DOHH2 (cell line): ENCODE data around the gene CHSY1.

Source experiments
- H3F3A ChIP-seq: fragments of 200-600 bp; sonication (generic), shearing (Covaris generic); 2 replicates; pipeline ENCODE4 v1.6.0; 2016; ENCODE audit warnings: antibody characterized with exemption, mild to moderate bottlenecking; ENCODE audit not compliant: control insufficient read depth, insufficient read depth
- H3K27ac ChIP-seq: fragments of 200-600 bp; sonication (generic); 2 replicates; pipeline ENCODE4 v1.5.1; 2014; ENCODE audit warnings: low read depth, mild to moderate bottlenecking, low read length, moderate library complexity
- H3K27me3 ChIP-seq: fragments of 200-600 bp; sonication (generic); 2 replicates; pipeline ENCODE4 v1.6.1; 2014; ENCODE audit warnings: mild to moderate bottlenecking, low read length, mixed read lengths; ENCODE audit not compliant: control insufficient read depth
- H3K36me3 ChIP-seq: fragments of 200-600 bp; sonication (generic); 2 replicates; pipeline ENCODE4 v1.6.1; 2014; ENCODE audit warnings: mild to moderate bottlenecking, low read length, moderate library complexity, mixed read lengths; ENCODE audit not compliant: control insufficient read depth
- H3K4me1 ChIP-seq: fragments of 200-600 bp; sonication (generic); 2 replicates; pipeline ENCODE4 v1.6.1; 2014; ENCODE audit warnings: mild to moderate bottlenecking, low read length, mixed read lengths; ENCODE audit not compliant: control insufficient read depth
- H3K4me2 ChIP-seq: fragments of 200-600 bp; sonication (generic); 2 replicates; pipeline ENCODE4 v1.6.0; 2014; ENCODE audit warnings: mild to moderate bottlenecking, low read length, moderate library complexity
- H3K4me3 ChIP-seq: fragments of 200-600 bp; sonication (generic); 2 replicates; pipeline ENCODE4 v1.5.1; 2014; ENCODE audit warnings: mild to moderate bottlenecking, low read length, mixed read lengths
- H3K79me2 ChIP-seq: fragments of 200-600 bp; sonication (generic); 2 replicates; pipeline ENCODE4 v1.6.1; 2014; ENCODE audit warnings: mild to moderate bottlenecking, low read length, mixed read lengths; ENCODE audit not compliant: control insufficient read depth
- H3K9me2 ChIP-seq: fragments of 200-600 bp; sonication (generic); replicated peaks from 2 replicates; pipeline ENCODE4 v1.6.1; 2014; ENCODE audit warnings: mild to moderate bottlenecking, low read length, mixed read lengths; ENCODE audit not compliant: control insufficient read depth
- H3K9me3 ChIP-seq: fragments of 200-600 bp; sonication (generic); 2 replicates; pipeline ENCODE4 v1.6.1; 2014; ENCODE audit warnings: antibody characterized with exemption, low read length, mixed read lengths; ENCODE audit not compliant: control insufficient read depth, insufficient read depth
- H4K20me1 ChIP-seq: fragments of 200-600 bp; sonication (generic); 2 replicates; pipeline ENCODE4 v1.6.0; 2014; ENCODE audit warnings: low read depth, mild to moderate bottlenecking, antibody characterized with exemption, low read length, moderate library complexity; ENCODE audit not compliant: control insufficient read depth, insufficient read depth
- EZH2phosphoT487 ChIP-seq: fragments of 200-600 bp; sonication (generic); IDR thresholded peaks from 2 replicates; pipeline ENCODE4 v1.6.1; 2017; ENCODE audit warnings: borderline replicate concordance, mild to moderate bottlenecking, antibody characterized with exemption, low read length, moderate library complexity, mixed read lengths
- TF ChIP-seq, protein P1 (sequence below): fragments of 200-600 bp; sonication (generic); IDR thresholded peaks from one replicate; pipeline ENCODE4 v1.5.1; 2014; ENCODE audit warnings: antibody characterized with exemption, mild to moderate bottlenecking, low read depth, low read length; ENCODE audit not compliant: poor library complexity, severe bottlenecking

Gene CHSY1

GRCh38 chr15:101251830-101252820 is at the start of gene CHSY1:
TSS of gene CHSY1 (minus strand) at chr15:101252048. CDS start at chr15:101251456, 592 bp downstream.
- H3K27me3 ChIP-seq: peaks cover 12% of the 10 kb centered on the region; the same call in 1 of the 2 replicates
- H3F3A ChIP-seq: no peaks in the 10 kb centered on the region; the same call in 1 of the 2 replicates
- H3K4me2 ChIP-seq: peak within 1 kb of the TSS; percentile 94
- H3K4me1 ChIP-seq: peaks cover 33% of the 10 kb centered on the region
- H3K9me2 ChIP-seq: no peaks in the 10 kb centered on the region
- 0 out of 2 replicates have a peak, but pooled peaks cover 7% of the 10 kb centered on the region for H3K36me3 ChIP-seq
- no peak within 1 kb of the TSS for H3K27ac ChIP-seq
- peaks cover 12% of the 10 kb centered on the region; the same call in 1 of the 2 replicates for H4K20me1 ChIP-seq
- no peaks in the 10 kb centered on the region for H3K9me3 ChIP-seq
- peaks cover 35% of the 10 kb centered on the region for H3K79me2 ChIP-seq
- peak within 1 kb of the TSS; percentile 85 for H3K4me3 ChIP-seq
- no peak for TF ChIP-seq EZH2phosphoT487
- TF ChIP-seq, protein P1, sequence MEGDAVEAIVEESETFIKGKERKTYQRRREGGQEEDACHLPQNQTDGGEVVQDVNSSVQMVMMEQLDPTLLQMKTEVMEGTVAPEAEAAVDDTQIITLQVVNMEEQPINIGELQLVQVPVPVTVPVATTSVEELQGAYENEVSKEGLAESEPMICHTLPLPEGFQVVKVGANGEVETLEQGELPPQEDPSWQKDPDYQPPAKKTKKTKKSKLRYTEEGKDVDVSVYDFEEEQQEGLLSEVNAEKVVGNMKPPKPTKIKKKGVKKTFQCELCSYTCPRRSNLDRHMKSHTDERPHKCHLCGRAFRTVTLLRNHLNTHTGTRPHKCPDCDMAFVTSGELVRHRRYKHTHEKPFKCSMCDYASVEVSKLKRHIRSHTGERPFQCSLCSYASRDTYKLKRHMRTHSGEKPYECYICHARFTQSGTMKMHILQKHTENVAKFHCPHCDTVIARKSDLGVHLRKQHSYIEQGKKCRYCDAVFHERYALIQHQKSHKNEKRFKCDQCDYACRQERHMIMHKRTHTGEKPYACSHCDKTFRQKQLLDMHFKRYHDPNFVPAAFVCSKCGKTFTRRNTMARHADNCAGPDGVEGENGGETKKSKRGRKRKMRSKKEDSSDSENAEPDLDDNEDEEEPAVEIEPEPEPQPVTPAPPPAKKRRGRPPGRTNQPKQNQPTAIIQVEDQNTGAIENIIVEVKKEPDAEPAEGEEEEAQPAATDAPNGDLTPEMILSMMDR: peak; percentile 17

DNA sequence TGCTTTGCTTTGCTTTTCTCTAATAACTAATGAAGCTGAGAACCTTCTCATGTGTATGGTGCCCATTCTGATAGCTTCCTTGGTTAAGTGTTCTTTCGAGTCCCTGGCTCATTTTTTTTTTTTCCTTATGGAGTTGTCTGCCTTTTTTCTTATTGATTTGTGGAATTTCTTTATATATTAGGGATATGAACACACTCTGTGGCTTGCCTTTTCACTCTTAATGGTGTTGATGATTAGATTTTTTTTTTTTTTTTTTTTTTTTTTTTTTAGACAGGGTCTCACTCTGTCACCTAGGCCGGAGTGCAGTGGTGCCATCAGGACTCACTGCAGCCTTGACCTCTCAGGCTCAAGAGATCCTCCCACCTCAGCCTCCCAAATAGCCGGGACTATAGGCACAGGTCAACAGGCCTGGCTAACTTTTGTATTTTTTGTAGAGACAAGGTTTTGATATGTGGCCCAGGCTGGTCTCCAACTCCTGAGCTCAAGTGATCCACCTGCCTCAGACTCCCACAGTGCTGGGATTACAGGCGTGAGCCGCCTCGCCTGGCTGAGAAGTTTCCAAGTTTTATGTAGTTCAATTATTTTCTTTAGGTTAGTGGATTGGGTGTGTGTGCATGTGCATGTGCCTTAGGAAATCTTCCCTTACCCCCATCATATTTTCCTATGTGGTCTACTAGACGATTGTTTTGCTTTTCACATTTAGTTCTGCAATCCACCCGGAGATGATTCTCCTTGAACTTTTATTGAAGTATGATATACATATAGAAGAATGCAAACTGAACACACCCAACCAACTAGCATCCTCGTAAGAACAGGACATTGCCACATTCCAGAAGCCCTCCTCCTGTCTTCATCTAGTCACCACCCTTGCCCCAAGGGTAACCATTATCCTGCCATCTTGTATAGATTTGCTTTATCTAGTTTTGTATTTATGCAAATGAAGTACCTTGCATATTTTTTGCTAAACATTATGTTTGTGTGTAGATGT is 44.9 kb upstream of the CHSY1 start:
- TF ChIP-seq, protein P1: no peak
- TF ChIP-seq EZH2phosphoT487: no peak
- peak overlapping the region; percentile 100 for H3K4me3 ChIP-seq

DNA sequence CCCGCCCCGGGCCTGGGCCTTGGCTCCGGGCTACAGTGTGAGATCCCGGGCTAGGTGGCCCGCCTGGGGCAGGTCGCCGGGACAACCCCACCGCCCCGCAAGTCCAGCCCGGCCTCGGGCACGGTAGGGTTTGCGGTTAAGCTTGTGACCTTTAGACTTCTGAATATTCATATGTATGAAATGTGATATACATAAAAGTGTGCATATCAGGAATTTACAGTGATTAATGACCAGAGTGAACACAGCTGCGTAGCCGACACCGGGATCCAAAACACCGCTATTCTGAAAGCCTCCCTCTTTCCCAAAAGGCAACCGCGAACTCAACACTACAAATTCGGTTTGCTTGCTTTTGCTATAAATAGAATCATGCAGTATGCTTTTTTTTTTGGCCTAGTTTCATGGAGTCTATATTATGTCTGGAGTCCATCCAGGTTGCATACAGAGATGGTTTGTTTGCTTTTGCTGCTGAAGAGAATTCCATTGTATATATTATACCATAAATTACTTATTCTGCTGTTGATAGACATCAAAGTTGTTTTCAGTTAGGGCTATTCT is 43.8 kb upstream of the CHSY1 start:
- Histone ChIP-seq H3K9me3 (no peaks in the 10 kb centered on the region), H3K27ac (peak overlapping the region; percentile 93), H3K27me3 (no peaks in the 10 kb centered on the region), H4K20me1 (peaks cover 25% of the 10 kb centered on the region), H3K4me2 (peak overlapping the region; percentile 97), H3K4me1 (peaks cover 31% of the 10 kb centered on the region), H3K79me2 (peaks cover 59% of the 10 kb centered on the region), H3F3A (peaks cover 25% of the 10 kb centered on the region), H3K9me2 (no peaks in the 10 kb centered on the region), H3K4me3 (peak overlapping the region; percentile 100), H3K36me3 (peaks cover 46% of the 10 kb centered on the region)
- TF ChIP-seq, protein P1: no peak
- no peak for TF ChIP-seq EZH2phosphoT487

More for the DNA sequence above, 44.9 kb upstream of the CHSY1 start:
- no peaks in the 10 kb centered on the region for H3K27me3 ChIP-seq
- peak overlapping the region; percentile 97 for H3K4me2 ChIP-seq
- no peaks in the 10 kb centered on the region for H3K9me3 ChIP-seq
- H3K9me2 ChIP-seq: no peaks in the 10 kb centered on the region
- peaks cover 19% of the 10 kb centered on the region for H3F3A ChIP-seq
- no peak overlapping the region for H3K27ac ChIP-seq
- peaks cover 36% of the 10 kb centered on the region for H3K36me3 ChIP-seq
- peaks cover 48% of the 10 kb centered on the region for H3K79me2 ChIP-seq
- peaks cover 29% of the 10 kb centered on the region for H3K4me1 ChIP-seq
- peaks cover 19% of the 10 kb centered on the region for H4K20me1 ChIP-seq
